Measurements from ENCODE around the gene LAMA2. TPM values are rescaled to one million over a fixed set of nuclear protein-coding genes. Genes with fewer than 3 reads are reported as not detected.

LAMA2 gene
- total and polyA plus RNA-seq, 8 donors = 3.4 to 110 (median 31.6) TPM

DNA sequence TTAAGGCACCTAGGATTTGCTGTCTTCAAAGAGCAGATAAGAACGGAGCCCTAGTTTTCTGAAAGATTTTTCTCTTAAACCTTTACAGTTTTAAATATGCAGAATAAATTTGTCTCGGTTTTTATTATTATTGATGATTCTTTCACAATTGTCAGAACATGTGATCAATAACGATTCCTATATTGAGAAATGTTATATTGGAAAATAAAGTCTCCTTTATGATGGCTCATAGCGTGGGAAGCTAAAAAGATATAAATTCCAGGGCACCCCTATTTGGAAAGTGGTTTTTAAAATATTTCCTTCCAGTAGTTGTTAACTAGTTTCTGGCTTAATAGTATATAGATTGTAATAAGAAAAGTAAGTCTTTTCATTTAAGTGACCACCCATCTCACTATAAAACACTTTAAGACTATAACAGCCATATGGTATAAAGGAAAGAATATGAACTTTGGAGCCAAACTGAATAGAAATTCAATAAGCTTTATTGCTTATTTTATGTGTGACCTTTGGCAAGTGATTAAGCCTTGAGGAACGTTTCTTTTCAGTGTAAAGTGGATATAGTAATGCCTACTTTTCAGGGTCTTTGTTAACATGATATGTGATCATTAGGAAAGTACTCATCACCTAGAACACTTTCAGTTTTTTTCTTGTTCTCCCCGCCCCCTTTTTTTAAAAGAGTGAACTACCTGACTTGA is 369.6 kb downstream of the LAMA2 start:
- Histone ChIP-seq H3K36me3 (peaks cover 0 to 4% (median 0%) of the 10 kb centered on the region in 4 donors), H3K4me3 (no peak overlapping the region), H3K27me3 (no peaks in the 10 kb centered on the region), H3K27ac (no peak overlapping the region), H3K4me1 (peaks cover 0 to 23% (median 3%) of the 10 kb centered on the region in 4 donors), H3K9me3 (no peaks in the 10 kb centered on the region)
- DNase-seq = no peak
- intact Hi-C loops (cut with DNase I; ENCODE audit: low total_unique reads) = loop anchor here (10.0 kb wide), 1 partner anchor 448 kb away; no protein-coding TSS in a partner anchor
- TF ChIP-seq POLR2A (IDR thresholded peaks at IDR 0.05) = no peak
- TF ChIP-seq, protein P1, sequence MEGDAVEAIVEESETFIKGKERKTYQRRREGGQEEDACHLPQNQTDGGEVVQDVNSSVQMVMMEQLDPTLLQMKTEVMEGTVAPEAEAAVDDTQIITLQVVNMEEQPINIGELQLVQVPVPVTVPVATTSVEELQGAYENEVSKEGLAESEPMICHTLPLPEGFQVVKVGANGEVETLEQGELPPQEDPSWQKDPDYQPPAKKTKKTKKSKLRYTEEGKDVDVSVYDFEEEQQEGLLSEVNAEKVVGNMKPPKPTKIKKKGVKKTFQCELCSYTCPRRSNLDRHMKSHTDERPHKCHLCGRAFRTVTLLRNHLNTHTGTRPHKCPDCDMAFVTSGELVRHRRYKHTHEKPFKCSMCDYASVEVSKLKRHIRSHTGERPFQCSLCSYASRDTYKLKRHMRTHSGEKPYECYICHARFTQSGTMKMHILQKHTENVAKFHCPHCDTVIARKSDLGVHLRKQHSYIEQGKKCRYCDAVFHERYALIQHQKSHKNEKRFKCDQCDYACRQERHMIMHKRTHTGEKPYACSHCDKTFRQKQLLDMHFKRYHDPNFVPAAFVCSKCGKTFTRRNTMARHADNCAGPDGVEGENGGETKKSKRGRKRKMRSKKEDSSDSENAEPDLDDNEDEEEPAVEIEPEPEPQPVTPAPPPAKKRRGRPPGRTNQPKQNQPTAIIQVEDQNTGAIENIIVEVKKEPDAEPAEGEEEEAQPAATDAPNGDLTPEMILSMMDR (IDR thresholded peaks at IDR 0.05) = peak in 2 of 7 experiments; percentile 1 to 2
- WGBS, 5 donors = 43 to 58% (median 54%) methylated on average over 6 of the region's 6 CpGs

DNA sequence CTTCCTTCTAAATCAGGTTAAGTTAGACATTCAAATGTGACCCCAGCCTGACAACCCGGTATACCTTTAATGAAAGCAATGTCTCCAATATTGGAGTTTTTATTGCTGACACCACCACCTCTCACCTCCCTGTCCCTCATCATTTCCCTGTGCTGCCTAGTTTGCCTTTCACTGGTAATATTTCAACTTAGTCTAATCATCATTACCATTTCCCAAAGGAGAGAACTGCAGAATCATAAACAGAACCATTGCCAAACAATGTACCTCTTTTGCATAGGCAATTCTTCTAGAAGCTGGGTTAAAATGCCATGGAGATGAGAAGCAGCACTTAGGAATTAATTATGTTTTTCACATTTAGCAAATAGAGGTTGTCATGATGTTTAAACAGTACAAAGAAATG is 370.3 kb downstream of the LAMA2 start:
- H3K4me3 ChIP-seq = no peak overlapping the region
- H3K9me3 ChIP-seq = no peaks in the 10 kb centered on the region
- no peaks in the 10 kb centered on the region for H3K27me3 ChIP-seq
- peaks cover 0 to 23% (median 3%) of the 10 kb centered on the region in 4 donors for H3K4me1 ChIP-seq
- H3K27ac ChIP-seq = no peak overlapping the region
- no peak for DNase-seq
- intact Hi-C loops (cut with DNase I; ENCODE audit: low total_unique reads) = loop anchor here (10.0 kb wide), 1 partner anchor 448 kb away; no protein-coding TSS in a partner anchor
- H3K36me3 ChIP-seq = peaks cover 0 to 4% (median 0%) of the 10 kb centered on the region in 4 donors
- TF ChIP-seq POLR2AphosphoS5 (IDR thresholded peaks at IDR 0.05) (no peak), EP300 (IDR thresholded peaks at IDR 0.05) (no peak), POLR2A (IDR thresholded peaks at IDR 0.05) (no peak)
- TF ChIP-seq, protein P1 (IDR thresholded peaks at IDR 0.05) = no peak
- 45 to 79% (median 73%) methylated on average over 1 of the region's 1 CpG for WGBS, 5 donors

DNA sequence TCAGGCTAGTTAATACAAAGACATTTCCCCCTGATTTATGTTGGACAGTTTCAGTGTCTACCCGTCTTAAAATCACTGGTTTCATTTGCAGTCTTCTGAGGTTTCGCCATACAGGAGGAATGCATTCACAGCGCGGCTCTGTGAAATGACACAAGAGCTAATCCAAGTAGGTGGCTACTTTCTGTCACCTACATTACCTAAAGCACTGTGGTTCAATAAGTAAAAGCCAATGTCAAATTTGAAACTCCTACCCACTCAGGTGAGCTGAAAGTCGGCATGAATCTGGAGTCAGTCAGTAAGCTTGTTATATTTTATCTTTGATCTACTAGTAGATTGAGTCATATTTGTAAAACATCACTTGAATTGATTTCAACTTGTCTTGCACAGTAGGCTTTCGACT is 370.8 kb downstream of the LAMA2 start:
- WGBS, 5 donors = 73 to 82% (median 78%) methylated on average over 6 of the region's 6 CpGs
- Histone ChIP-seq H3K4me1 (peaks cover 0 to 23% (median 3%) of the 10 kb centered on the region in 4 donors), H3K36me3 (peaks cover 0 to 4% (median 0%) of the 10 kb centered on the region in 4 donors), H3K9me3 (no peaks in the 10 kb centered on the region), H3K27ac (no peak overlapping the region), H3K27me3 (no peaks in the 10 kb centered on the region), H3K4me3 (no peak overlapping the region)
- intact Hi-C loops (cut with DNase I; ENCODE audit: low total_unique reads) = loop anchor here (10.0 kb wide), 1 partner anchor 449 kb away; no protein-coding TSS in a partner anchor
- TF ChIP-seq POLR2A (IDR thresholded peaks at IDR 0.05) (no peak), POLR2AphosphoS5 (IDR thresholded peaks at IDR 0.05) (no peak), EP300 (IDR thresholded peaks at IDR 0.05) (no peak)
- TF ChIP-seq, protein P1 (IDR thresholded peaks at IDR 0.05) = no peak
- DNase-seq = no peak

DNA sequence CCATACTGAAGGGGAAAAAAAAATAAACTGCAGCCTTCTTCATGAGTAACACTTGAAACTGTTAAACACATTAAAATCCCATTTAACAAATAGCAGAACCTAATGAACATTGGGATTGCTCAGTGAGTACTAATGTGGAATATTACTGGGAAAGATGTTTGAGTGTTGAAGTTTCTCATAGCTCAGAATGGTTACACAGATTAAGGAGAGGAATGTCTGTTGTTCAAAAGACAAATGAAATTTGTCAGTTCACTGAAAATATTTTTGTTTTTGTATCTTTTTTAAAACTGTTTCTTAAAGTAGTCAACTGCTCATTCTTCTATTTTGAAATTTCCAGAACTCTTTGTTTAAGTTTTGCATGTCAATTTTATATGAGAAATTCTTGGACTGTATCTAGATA is 374.3 kb downstream of the LAMA2 start:
- intact Hi-C loops (cut with DNase I; ENCODE audit: low total_unique reads) = loop anchor here (10.0 kb wide), 1 partner anchor 452 kb away; no protein-coding TSS in a partner anchor
- Histone ChIP-seq H3K27me3 (no peaks in the 10 kb centered on the region), H3K36me3 (peaks cover 0 to 11% (median 2%) of the 10 kb centered on the region in 4 donors), H3K4me3 (no peak overlapping the region), H3K4me1 (peaks cover 0 to 4% (median under 1%) of the 10 kb centered on the region in 4 donors), H3K9me3 (no peaks in the 10 kb centered on the region), H3K27ac (no peak overlapping the region)
- no peak for DNase-seq
- TF ChIP-seq, protein P1 (IDR thresholded peaks at IDR 0.05) = peak in 1 of 7 experiments; percentile 5
- TF ChIP-seq POLR2A (IDR thresholded peaks at IDR 0.05) = no peak

Data from stomach (tissue), 9 donors.